NCI-H526 (cell line): Measurements from ENCODE around the gene GPS1.

Experiments used
- DNase-seq, 2 experiments: peaks; one replicate each; lab custom pipeline; 2025; lab: John Stamatoyannopoulos, UW

The GPS1 gene

GRCh38 chr17:82090549-82091263 is 39.0 kb downstream of the GPS1 start:
- DNase-seq = no peak

DNA sequence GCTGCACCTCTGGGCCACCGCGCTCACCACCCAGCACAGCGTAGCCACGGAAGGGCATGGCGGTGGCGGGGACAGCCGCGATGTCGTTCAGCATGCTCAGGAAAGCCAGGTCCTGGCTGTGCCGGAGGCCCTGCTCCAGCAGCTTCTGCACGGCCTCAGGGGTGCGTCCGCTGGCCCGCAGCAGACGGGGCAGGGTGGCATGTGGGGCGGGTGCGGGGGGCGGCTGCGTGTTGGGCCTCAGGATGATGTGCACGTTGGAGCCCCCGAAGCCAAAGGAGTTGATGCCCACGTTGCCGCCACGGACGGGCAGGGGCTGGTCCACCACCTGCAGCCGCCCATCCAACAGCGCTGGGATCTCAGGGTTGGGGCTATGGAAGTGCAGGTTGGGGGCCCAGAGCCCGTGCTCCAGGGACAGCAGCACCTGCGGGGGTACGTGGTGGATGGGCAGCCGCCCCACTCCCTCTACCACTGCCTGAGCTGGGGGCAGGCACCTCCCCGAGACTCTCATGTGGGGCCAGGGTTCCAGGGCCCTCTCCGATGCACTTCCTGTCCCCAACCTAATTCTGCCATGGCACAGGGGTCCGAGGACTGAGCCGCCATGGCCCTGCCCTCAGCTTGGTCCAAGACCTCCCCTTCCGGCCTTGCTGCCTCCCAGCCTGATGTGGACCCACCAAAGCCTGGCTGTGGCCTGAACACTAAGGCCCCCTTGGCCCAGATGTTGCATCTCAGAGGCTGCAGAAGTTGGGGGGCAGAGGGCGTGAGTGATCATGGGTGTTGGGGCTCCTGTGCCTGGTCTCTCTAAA is 39.8 kb downstream of the GPS1 start:
- DNase-seq = no peak

- no peak for DNase-seq
Measured at GRCh38 chr17:82092094-82092586, 40.4 kb downstream of the GPS1 start.

GRCh38 chr17:82092628-82092994 is 40.9 kb downstream of the GPS1 start:
- DNase-seq = no peak

- DNase-seq = no peak
Measured at GRCh38 chr17:82092995-82093751, 41.5 kb downstream of the GPS1 start.

- DNase-seq = no peak
Measured at GRCh38 chr17:82094931-82095776, 43.5 kb downstream of the GPS1 start.

DNA sequence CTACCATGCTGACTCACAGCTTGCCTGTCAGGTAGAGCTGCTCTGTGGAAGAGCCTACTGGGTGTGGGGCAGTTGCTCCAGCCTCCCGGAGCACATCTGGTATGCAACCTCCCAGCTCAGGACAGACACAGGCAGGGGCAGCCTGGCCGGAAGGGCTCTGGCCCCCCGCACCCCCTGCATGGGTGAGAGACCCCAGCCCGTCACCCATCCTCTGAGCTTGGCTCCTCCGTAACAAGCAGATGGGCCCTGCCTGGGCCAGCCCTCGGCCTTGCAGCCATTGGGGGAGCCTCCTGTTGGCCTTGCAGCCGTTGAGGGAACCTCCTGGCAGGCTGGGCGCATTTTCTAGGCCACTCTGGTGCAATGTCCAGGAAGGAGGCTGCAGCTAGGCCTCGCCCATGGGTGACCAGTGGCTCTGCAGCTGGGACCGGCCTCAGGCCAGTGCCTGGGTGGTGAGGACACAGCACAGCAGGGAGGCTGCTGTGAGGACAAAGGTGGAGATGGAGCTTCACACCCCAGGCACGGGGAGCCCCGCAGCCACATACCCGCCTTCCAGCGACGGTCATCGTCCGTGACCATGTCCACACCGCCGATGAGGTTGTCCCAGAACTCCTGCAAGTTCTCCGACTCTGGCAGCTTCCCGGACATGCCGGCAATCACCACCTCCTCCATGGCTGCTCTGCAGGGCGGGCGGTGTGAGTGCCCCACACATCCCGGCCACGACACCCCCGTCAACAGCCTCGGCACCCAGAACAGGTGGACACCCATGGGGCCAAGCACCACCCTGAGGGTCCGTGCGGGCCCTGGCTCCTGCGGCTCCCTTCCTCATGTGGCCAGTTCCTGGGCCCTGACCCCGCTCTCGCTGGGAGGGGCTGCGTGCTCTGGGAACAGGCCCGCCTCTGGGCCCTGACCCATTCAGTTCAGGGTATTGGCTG is 44.3 kb downstream of the GPS1 start:
- DNase-seq = peak in 1 of 2 experiments; percentile 34

- DNase-seq = no peak
Measured at GRCh38 chr17:82096709-82097183, 45.0 kb downstream of the GPS1 start.

GRCh38 chr17:82097184-82097918 is 45.7 kb downstream of the GPS1 start:
- peak in 1 of 2 experiments; percentile 63 for DNase-seq

DNA sequence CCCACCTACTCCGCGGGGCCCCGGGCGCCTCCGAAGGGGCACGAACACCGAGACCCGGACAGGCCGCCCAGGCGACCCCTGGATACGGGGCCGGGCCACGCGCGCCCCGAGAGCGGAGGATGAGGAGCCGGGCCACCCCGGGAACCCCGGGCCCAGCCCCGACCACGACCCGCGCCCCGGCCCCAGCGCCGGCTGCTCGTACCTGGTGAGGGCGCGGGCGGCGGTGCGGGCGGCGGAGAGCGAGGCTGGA is 46.1 kb downstream of the GPS1 start:
- no peak for DNase-seq

- DNase-seq = peak; percentile 84 to 98
Measured at GRCh38 chr17:82098169-82098938, 46.7 kb downstream of the GPS1 start, which contains the start of gene FASN. Gene FASN, minus strand, starts transcription at chr17:82098236. Its CDS starts 1,791 bp downstream, at chr17:82096445.

DNA sequence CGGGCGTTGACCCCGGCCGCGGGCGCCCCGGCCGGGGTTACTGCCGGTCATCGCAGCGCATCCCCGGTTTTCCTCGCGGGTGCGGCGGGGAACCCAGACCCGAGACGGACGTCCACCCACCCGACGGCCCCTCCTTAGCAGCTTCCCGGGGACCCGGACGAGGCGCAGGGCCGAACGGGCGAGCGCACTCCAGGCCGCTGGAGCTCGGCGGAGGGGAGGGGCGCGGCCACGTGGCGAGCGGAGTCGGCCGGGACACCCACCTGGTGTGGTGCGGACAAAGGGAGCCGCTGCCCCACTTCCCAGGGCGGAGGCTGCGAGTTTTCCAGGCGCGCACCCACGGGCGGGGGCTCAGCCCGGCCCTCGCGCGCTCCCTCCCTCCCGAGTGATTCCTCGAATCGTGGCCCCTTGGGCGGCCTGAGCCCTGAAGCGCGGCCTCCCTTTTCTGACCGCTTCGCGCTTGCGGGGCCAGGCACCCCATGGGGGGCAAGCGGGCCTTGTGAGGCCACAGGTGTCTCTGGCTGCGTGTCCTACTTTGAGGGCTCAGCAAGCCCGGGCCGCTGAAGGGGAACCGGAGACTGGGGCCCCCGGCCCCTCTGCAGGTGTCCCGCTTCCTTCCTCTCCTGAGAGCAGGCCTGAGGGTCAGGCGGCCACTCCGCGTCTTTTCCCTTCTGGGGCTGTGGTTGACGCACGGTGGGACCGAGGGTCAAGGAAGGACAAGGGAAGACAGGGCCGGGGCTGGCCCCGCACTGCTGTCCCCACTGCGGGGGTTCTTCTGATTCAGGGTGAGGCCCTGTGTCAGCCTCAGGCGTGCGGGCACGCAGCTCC is 47.5 kb downstream of the GPS1 start:
- peak in 1 of 2 experiments; percentile 85 for DNase-seq

GRCh38 chr17:82100502-82101298 is 49.0 kb downstream of the GPS1 start:
- peak in 1 of 2 experiments; percentile 46 for DNase-seq

DNA sequence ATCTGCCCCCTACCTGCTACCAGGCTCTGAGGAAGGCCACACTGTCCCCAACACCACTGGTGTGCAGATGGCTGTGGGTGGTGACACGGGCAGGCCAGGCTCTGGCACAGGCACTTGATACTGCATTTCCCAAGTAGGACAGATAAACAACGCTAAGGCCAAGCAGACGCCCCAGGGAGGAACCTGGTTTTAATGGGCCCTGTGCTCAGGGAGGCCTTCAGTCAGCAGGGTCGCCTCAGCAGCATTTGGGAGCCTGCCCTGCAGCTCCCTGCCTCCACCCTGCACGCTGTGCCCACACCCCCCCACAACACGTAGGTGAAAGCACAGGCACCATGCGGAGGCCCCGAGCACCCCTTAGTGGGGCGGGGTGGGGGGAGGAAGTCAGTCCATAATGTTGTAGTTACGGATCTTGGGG is 49.6 kb downstream of the GPS1 start:
- DNase-seq = no peak

- no peak for DNase-seq
Measured at GRCh38 chr17:82101767-82102679, 50.3 kb downstream of the GPS1 start.
